ENCODE data around the gene AADACL2. TPM values are rescaled to one million over a fixed set of nuclear protein-coding genes. Genes with fewer than 3 reads are reported as not detected.

The AADACL2 gene
- total RNA-seq, 1 experiment from 2014 or later: not detected

GRCh38 chr3:151750678-151751077, 17.0 kb downstream of the AADACL2 start:
- no peaks in the 10 kb centered on the region for H3K27me3 Mint-ChIP-seq (ENCODE audit: insufficient read depth, unreplicated experiment)
- H3K27ac Mint-ChIP-seq (ENCODE audit: unreplicated experiment): no peak overlapping the region
- CTCF ChIA-PET: no interaction called here
- POLR2A ChIA-PET: no interaction called here
- Histone ChIP-seq H3K27me3 (replicated peaks; ENCODE audit: control insufficient read depth, insufficient read depth, low read length) (no peaks in the 10 kb centered on the region), H3K4me3 (ENCODE audit: low read depth, low read length) (no peak overlapping the region), H3K4me1 (no peaks in the 10 kb centered on the region), H3K9me3 (no peaks in the 10 kb centered on the region; the same call in 1 of the 2 replicates), H3K36me3 (ENCODE audit: control insufficient read depth, insufficient read depth, low read length) (no peaks in the 10 kb centered on the region)
- H3K9me3 Mint-ChIP-seq (ENCODE audit: unreplicated experiment): no peaks in the 10 kb centered on the region
- H3K4me3 Mint-ChIP-seq (ENCODE audit: unreplicated experiment): no peak overlapping the region
- TF ChIP-seq CTCF (IDR thresholded peaks at IDR 0.05; ENCODE audit: insufficient read depth in 1 of 2, low read depth in 1 of 2, low read length in 1 of 2, severe bottlenecking in 1 of 2, unreplicated experiment in 1 of 2): no peak
- H3K36me3 Mint-ChIP-seq (ENCODE audit: insufficient read depth, unreplicated experiment): no peaks in the 10 kb centered on the region
- H3K4me1 Mint-ChIP-seq (ENCODE audit: low read depth, unreplicated experiment): no peaks in the 10 kb centered on the region
- DNase-seq: no peak
- BruUV-seq (replicated peaks): no TSS peak
- intact Hi-C loops (cut with micrococcal nuclease; ENCODE audit: unreplicated experiment): no loop called here

DNA sequence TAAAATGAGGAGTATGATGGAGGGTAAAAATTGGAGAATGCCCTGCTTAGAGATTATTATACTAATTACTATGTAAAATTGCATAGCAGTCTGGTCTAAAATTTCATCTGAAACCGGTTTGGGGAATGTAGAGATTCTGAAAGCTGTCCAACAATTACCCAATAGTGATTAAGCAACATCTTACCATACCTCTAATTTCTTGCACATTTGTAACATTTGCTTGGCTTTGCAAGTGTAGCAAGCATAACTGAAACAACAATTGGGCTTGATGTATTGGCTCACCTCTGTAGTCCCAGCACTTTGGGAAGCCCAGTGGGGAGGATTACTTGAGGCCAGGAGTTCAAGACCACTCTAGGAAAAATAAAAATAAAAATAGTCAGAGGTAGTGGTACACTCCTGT, 17.4 kb downstream of the AADACL2 start:
- H3K4me3 ChIP-seq (ENCODE audit: low read depth, low read length): no peak overlapping the region
- H3K27me3 Mint-ChIP-seq (ENCODE audit: insufficient read depth, unreplicated experiment): no peaks in the 10 kb centered on the region
- CTCF ChIA-PET: no interaction called here
- TF ChIP-seq CTCF (IDR thresholded peaks at IDR 0.05; ENCODE audit: insufficient read depth in 1 of 2, low read depth in 1 of 2, low read length in 1 of 2, severe bottlenecking in 1 of 2, unreplicated experiment in 1 of 2): no peak
- no peaks in the 10 kb centered on the region for H3K4me1 ChIP-seq
- POLR2A ChIA-PET: no interaction called here
- H3K27ac Mint-ChIP-seq (ENCODE audit: unreplicated experiment): no peak overlapping the region
- no TSS peak for BruUV-seq (replicated peaks)
- H3K27me3 ChIP-seq (replicated peaks; ENCODE audit: control insufficient read depth, insufficient read depth, low read length): no peaks in the 10 kb centered on the region
- H3K36me3 ChIP-seq (ENCODE audit: control insufficient read depth, insufficient read depth, low read length): no peaks in the 10 kb centered on the region
- no peaks in the 10 kb centered on the region; the same call in 1 of the 2 replicates for H3K9me3 ChIP-seq
- no peaks in the 10 kb centered on the region for H3K4me1 Mint-ChIP-seq (ENCODE audit: low read depth, unreplicated experiment)
- intact Hi-C loops (cut with micrococcal nuclease; ENCODE audit: unreplicated experiment): no loop called here
- no peak for DNase-seq
- H3K9me3 Mint-ChIP-seq (ENCODE audit: unreplicated experiment): no peaks in the 10 kb centered on the region
- H3K36me3 Mint-ChIP-seq (ENCODE audit: insufficient read depth, unreplicated experiment): no peaks in the 10 kb centered on the region
- no peak overlapping the region for H3K4me3 Mint-ChIP-seq (ENCODE audit: unreplicated experiment)

DNA sequence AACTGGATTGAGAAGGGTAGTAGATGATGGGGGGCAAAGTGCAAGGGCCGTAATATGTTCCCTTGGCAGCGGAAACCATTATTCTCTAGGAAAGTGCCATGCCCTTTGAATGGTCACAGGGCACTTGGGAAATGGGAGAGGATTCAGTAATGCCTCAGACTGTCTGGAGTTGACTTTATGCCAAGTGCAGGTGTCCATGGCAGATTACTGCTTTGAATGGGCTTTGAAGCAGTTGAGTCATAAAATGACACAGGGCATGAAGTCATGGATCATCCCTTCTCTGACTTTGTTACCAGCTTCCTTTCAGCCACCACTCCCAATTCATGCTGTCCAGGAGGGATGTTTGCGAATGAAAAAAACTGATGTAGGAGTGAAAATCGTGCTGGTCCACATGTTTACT, 20.1 kb downstream of the AADACL2 start:
- Histone ChIP-seq H3K27me3 (replicated peaks; ENCODE audit: control insufficient read depth, insufficient read depth, low read length) (no peaks in the 10 kb centered on the region), H3K4me3 (ENCODE audit: low read depth, low read length) (no peak overlapping the region), H3K4me1 (no peaks in the 10 kb centered on the region), H3K9me3 (no peaks in the 10 kb centered on the region), H3K36me3 (ENCODE audit: control insufficient read depth, insufficient read depth, low read length) (no peaks in the 10 kb centered on the region)
- DNase-seq: no peak
- H3K4me1 Mint-ChIP-seq (ENCODE audit: low read depth, unreplicated experiment): no peaks in the 10 kb centered on the region
- POLR2A ChIA-PET: no interaction called here
- H3K27ac Mint-ChIP-seq (ENCODE audit: unreplicated experiment): no peak overlapping the region
- no peak overlapping the region for H3K4me3 Mint-ChIP-seq (ENCODE audit: unreplicated experiment)
- H3K9me3 Mint-ChIP-seq (ENCODE audit: unreplicated experiment): no peaks in the 10 kb centered on the region
- BruUV-seq (replicated peaks): no TSS peak
- CTCF ChIA-PET: no interaction called here
- no peaks in the 10 kb centered on the region for H3K27me3 Mint-ChIP-seq (ENCODE audit: insufficient read depth, unreplicated experiment)
- intact Hi-C loops (cut with micrococcal nuclease; ENCODE audit: unreplicated experiment): no loop called here
- TF ChIP-seq CTCF (IDR thresholded peaks at IDR 0.05; ENCODE audit: insufficient read depth in 1 of 2, low read depth in 1 of 2, low read length in 1 of 2, severe bottlenecking in 1 of 2, unreplicated experiment in 1 of 2): no peak
- H3K36me3 Mint-ChIP-seq (ENCODE audit: insufficient read depth, unreplicated experiment): no peaks in the 10 kb centered on the region
